Esophagus muscularis mucosa (tissue), 4 donors: Measurements from ENCODE around the gene C2orf69. TPM values are rescaled to one million over a fixed set of nuclear protein-coding genes. Genes with fewer than 3 reads are reported as not detected.

Experiments
- DNase-seq: peaks from one replicate; pipeline ENCODE4 v3.0.0-alpha.2; 2017; ENCODE audit errors: extremely low spot score
- H3K27ac ChIP-seq, 4 donors: fragments of 200-600 bp; sonication (generic); replicated peaks in 1 of 4; 1 replicate in 3 of 4; 2 replicates in 1 of 4; pipeline ENCODE4 v1.5.1; 2016 to 2019; ENCODE audit warnings: mild to moderate bottlenecking in 1 of 4
- H3K27me3 ChIP-seq, 4 donors: fragments of 200-600 bp; sonication (generic); one replicate each; pipeline versions ENCODE4 v1.5.1 to v1.6.0; 2016 to 2019
- H3K36me3 ChIP-seq, 4 donors: fragments of 200-600 bp; sonication (generic); one replicate each; pipeline ENCODE4 v1.5.1; 2016 to 2019
- H3K4me1 ChIP-seq, 4 donors: fragments of 200-600 bp; sonication (generic); one replicate each; pipeline ENCODE4 v1.5.1; 2016 to 2019
- H3K4me3 ChIP-seq, 4 donors: fragments of 200-600 bp; sonication (generic); 1 replicate in 2 of 4; 2 replicates in 2 of 4; pipeline ENCODE4 v1.5.1; 2016 to 2019; ENCODE audit warnings: mild to moderate bottlenecking in 4 of 4, moderate library complexity in 1 of 4
- H3K9me3 ChIP-seq, 4 donors: fragments of 200-600 bp; sonication (generic); 1 replicate in 3 of 4; 2 replicates in 1 of 4; pipeline ENCODE4 v1.5.1; 2016 to 2019
- EP300 ChIP-seq: sonication (generic); formaldehyde crosslinking; IDR thresholded peaks from one replicate; pipeline ENCODE4 v1.6.1; 2017; ENCODE audit warnings: antibody characterized with exemption
- POLR2A ChIP-seq: fragments of 450-650 bp; IDR thresholded peaks from one replicate; pipeline ENCODE4 v1.6.1; 2017; ENCODE audit warnings: antibody characterized with exemption, moderate library complexity, mild to moderate bottlenecking, low read depth
- POLR2AphosphoS5 ChIP-seq, 2 donors: sonication (generic); formaldehyde crosslinking; IDR thresholded peaks; one replicate each; pipeline ENCODE4 v1.6.1; 2017; ENCODE audit warnings: antibody characterized with exemption in 2 of 2
- WGBS: methylation state at CpG from one replicate; pipeline ENCODE4 v1.1.5; 2018; 5-methylcytosine and 5-hydroxymethylcytosine counted together
- intact Hi-C: fragments of 100-400 bp; cut with DNase I; formaldehyde crosslinking; loops from one replicate; pipeline ENCODE4 v1.15.1; 2023
- total RNA-seq, 4 donors: library from RNA; depleted of rRNA; stranded (reverse); fragments of >200 nt; gene quantifications; one replicate each; pipeline versions ENCODE4 v1.1.0 to v1.2.1, GENCODE V29; 2016
- TF ChIP-seq, protein P1 (sequence below), 3 experiments: fragments of 200-600 bp in 2 of 3; fragments of 450-650 bp in 1 of 3; sonication (generic) in 2 of 3; IDR thresholded peaks; one replicate each; pipeline ENCODE4 v1.5.1; 2017 to 2019; ENCODE audit warnings: antibody characterized with exemption in 3 of 3, mild to moderate bottlenecking in 2 of 3, moderate library complexity in 1 of 3

C2orf69 gene
- total RNA-seq, 4 donors from 2014 or later, result 10.4 to 15.0 (median 12.0) TPM

DNA sequence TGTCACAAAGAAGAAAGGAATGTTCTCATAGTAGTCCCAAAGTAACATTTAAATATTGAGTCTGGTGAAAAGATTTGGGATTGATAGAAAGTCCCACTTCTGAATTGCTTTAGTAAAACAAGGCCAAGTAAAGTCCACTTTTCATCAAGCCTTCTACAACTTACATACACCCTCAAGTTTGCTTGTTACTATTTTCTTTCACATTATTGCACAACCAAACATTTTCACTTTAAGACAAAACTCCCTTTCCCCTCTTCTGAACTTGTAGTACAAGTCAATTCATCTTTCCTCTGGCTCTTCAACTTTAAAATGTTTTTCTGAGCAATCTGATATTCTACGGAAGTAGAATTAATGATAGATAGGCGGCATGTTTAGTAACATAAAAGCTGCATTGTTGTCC lies 55.3 kb downstream of the C2orf69 start:
- DNase-seq, result no peak
- no peaks in the 10 kb centered on the region for H3K9me3 ChIP-seq
- WGBS, result 81% methylated on average over 2 of the region's 2 CpGs
- intact Hi-C loops, result no loop called here
- H3K36me3 ChIP-seq, result peaks cover 41 to 88% (median 55%) of the 10 kb centered on the region in 4 donors
- TF ChIP-seq EP300 (no peak), POLR2AphosphoS5 (IDR thresholded peaks at IDR 0.05) (no peak), POLR2A (no peak)
- TF ChIP-seq, protein P1, sequence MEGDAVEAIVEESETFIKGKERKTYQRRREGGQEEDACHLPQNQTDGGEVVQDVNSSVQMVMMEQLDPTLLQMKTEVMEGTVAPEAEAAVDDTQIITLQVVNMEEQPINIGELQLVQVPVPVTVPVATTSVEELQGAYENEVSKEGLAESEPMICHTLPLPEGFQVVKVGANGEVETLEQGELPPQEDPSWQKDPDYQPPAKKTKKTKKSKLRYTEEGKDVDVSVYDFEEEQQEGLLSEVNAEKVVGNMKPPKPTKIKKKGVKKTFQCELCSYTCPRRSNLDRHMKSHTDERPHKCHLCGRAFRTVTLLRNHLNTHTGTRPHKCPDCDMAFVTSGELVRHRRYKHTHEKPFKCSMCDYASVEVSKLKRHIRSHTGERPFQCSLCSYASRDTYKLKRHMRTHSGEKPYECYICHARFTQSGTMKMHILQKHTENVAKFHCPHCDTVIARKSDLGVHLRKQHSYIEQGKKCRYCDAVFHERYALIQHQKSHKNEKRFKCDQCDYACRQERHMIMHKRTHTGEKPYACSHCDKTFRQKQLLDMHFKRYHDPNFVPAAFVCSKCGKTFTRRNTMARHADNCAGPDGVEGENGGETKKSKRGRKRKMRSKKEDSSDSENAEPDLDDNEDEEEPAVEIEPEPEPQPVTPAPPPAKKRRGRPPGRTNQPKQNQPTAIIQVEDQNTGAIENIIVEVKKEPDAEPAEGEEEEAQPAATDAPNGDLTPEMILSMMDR (IDR thresholded peaks at IDR 0.05), result no peak
- no peak overlapping the region for H3K27ac ChIP-seq
- no peaks in the 10 kb centered on the region for H3K4me1 ChIP-seq
- no peaks in the 10 kb centered on the region for H3K27me3 ChIP-seq
- H3K4me3 ChIP-seq, result no peak overlapping the region

DNA sequence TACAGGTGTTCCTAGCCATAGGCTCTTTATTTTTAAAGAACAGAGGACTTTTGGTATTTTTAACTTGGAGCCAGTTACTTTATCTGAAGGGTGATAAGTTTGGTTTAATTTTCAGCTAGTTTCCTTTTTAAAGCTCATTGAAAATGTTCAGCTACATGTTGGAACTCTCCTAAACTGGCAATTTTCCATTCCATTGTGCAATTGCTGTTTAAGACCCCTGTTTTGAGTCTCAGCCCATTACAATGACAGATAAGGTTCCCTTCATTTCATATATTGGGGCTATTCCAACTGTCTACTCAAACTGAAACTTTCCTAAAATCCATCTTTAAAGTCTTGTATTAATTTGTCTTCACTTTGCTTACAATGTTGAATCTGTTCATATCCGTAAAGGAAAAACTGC lies 55.9 kb downstream of the C2orf69 start:
- intact Hi-C loops, result no loop called here
- no peak overlapping the region for H3K27ac ChIP-seq
- TF ChIP-seq, protein P1 (IDR thresholded peaks at IDR 0.05), result no peak
- no peak for TF ChIP-seq EP300
- no peak for DNase-seq
- 92% methylated on average over 1 of the region's 1 CpG for WGBS
- H3K4me3 ChIP-seq, result no peak overlapping the region
- H3K9me3 ChIP-seq, result no peaks in the 10 kb centered on the region
- peaks cover 35 to 86% (median 49%) of the 10 kb centered on the region in 4 donors for H3K36me3 ChIP-seq
- no peaks in the 10 kb centered on the region for H3K27me3 ChIP-seq
- no peaks in the 10 kb centered on the region for H3K4me1 ChIP-seq

DNA sequence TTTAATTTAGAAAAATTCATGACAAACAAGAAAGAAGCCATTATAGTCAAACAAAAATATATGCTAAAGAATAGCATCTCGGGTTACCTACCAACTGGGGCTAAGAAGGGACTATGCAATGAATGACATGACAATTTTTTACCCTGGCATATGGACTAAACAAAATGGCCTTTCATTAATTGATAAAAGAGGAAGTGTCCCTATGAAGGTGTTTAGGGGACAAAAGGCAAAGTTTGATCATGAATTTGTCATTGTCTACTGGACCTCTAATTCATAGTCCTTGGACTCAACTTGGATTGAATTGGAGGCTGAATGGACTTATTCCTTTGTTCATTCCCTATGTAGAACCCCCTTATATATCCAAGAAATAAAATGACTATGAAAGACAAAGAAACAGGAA lies 57.0 kb downstream of the C2orf69 start:
- 91% methylated on average over 1 of the region's 1 CpG for WGBS
- TF ChIP-seq, protein P1 (IDR thresholded peaks at IDR 0.05), result no peak
- TF ChIP-seq POLR2AphosphoS5 (IDR thresholded peaks at IDR 0.05), result no peak
- no peak for TF ChIP-seq POLR2A
- no peak for TF ChIP-seq EP300
- no peak overlapping the region for H3K4me3 ChIP-seq
- no peaks in the 10 kb centered on the region for H3K27me3 ChIP-seq
- intact Hi-C loops, result no loop called here
- H3K9me3 ChIP-seq, result no peaks in the 10 kb centered on the region
- no peak overlapping the region for H3K27ac ChIP-seq
- H3K4me1 ChIP-seq, result no peaks in the 10 kb centered on the region
- no peak for DNase-seq
- H3K36me3 ChIP-seq, result peaks cover 28 to 77% (median 39%) of the 10 kb centered on the region in 4 donors

DNA sequence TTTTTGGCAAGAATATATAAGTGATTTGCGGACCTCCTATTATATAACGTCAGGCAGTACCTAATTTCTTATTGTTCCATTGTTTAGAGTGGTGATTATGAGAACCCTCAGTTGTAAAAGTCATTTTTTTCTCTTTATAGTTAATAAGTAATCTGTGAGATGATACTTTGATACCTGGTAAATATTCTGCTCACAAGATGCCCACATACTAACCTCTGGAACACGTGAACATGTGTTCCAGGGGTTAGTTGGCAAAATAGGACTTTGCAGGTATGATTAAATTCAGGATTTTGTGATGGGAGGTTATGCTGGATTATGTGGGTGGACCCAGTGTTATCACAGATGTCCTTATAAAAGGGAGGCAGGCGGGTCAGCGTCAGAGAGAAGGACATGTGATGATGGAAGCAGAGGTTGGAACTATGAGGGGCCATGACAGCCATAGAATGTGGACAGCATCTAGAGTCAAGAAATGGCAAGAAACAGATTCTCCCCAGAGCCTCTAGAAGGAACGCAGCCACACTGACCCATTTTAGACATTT lies 61.1 kb downstream of the C2orf69 start:
- TF ChIP-seq POLR2AphosphoS5 (IDR thresholded peaks at IDR 0.05) (no peak), POLR2A (no peak), EP300 (no peak)
- TF ChIP-seq, protein P1 (IDR thresholded peaks at IDR 0.05), result no peak
- H3K9me3 ChIP-seq, result no peaks in the 10 kb centered on the region
- WGBS, result 90% methylated on average over 6 of the region's 6 CpGs
- no peaks in the 10 kb centered on the region for H3K4me1 ChIP-seq
- intact Hi-C loops, result loop anchor here (10.0 kb wide), 1 partner anchor 733 kb away; no protein-coding TSS in a partner anchor
- no peak for DNase-seq
- H3K36me3 ChIP-seq, result peaks cover 0 to 43% (median 10%) of the 10 kb centered on the region in 4 donors
- no peak overlapping the region for H3K4me3 ChIP-seq
- no peaks in the 10 kb centered on the region for H3K27me3 ChIP-seq
- no peak overlapping the region for H3K27ac ChIP-seq

DNA sequence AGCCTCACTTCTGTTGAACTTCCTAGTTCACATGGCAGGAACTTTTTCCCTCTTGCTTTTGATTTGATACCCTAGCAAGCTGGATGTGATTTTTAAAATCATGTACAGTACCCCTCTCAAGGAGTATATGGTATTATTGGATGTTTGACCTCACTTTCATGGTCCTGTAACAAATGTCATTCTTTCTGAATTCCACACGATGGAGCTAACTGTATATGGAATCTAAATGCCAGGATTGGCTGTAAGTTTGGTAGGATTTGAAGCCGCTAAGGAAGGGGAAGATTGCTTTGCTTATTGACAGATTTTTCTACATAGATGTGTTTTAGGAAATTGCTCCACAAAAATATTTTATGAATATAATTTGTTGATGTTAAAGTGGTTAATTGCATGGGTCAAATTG lies 62.6 kb downstream of the C2orf69 start:
- 23% methylated on average over 2 of the region's 2 CpGs for WGBS
- no peak for TF ChIP-seq POLR2AphosphoS5 (IDR thresholded peaks at IDR 0.05)
- TF ChIP-seq, protein P1 (IDR thresholded peaks at IDR 0.05), result peak; percentile 33 to 48 (median 40)
- no peaks in the 10 kb centered on the region for H3K4me1 ChIP-seq
- no peak for DNase-seq
- H3K27me3 ChIP-seq, result no peaks in the 10 kb centered on the region
- no peak overlapping the region for H3K27ac ChIP-seq
- peaks cover 0 to 28% (median 7%) of the 10 kb centered on the region in 4 donors for H3K36me3 ChIP-seq
- intact Hi-C loops, result loop anchor here (10.0 kb wide), 1 partner anchor 731 kb away; no protein-coding TSS in a partner anchor
- H3K4me3 ChIP-seq, result no peak overlapping the region
- H3K9me3 ChIP-seq, result no peaks in the 10 kb centered on the region
